ENCODE data around the gene EXOC3L2.
A peak's percentile ranks its signal among the peaks of the same experiment; 100 is the strongest.

The EXOC3L2 gene

DNA sequence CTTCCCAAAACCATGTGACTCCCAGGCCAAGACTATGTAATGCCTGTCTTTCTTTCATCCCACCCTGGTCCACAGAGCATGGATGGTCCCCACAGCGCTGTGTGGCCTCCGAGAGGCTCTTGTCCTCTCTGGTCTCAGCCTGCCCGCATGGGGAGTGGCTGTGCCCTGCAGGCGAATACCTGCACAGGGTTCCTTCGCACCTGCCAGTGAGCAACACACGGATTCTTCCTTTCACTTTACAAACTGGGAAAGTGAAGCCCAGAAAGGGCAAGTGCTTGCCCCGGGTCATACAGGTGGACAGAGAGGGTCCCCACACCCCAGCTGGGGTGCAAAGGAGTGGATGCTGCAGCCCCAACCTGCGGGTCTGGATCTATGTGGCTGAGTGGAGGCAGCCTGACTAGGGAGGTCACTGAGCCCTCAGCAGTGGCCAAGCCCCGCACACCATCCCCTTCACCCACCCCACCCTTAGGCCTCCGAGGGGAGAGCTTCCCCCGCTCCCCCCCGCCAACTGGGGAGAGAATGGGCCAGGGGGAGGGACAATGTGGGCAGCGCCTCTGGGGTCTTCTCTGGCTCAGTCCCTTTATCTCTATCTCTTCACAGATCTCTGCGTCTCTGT is 5.1 kb upstream of the EXOC3L2 start:
- no peak overlapping the region for H3K27ac ChIP-seq (ENCODE audit: low read depth, low read length, poor library complexity, severe bottlenecking)
- H3K9ac ChIP-seq (ENCODE audit: low read length) = peak overlapping the region; percentile 53
- TF ChIP-seq, protein P1, sequence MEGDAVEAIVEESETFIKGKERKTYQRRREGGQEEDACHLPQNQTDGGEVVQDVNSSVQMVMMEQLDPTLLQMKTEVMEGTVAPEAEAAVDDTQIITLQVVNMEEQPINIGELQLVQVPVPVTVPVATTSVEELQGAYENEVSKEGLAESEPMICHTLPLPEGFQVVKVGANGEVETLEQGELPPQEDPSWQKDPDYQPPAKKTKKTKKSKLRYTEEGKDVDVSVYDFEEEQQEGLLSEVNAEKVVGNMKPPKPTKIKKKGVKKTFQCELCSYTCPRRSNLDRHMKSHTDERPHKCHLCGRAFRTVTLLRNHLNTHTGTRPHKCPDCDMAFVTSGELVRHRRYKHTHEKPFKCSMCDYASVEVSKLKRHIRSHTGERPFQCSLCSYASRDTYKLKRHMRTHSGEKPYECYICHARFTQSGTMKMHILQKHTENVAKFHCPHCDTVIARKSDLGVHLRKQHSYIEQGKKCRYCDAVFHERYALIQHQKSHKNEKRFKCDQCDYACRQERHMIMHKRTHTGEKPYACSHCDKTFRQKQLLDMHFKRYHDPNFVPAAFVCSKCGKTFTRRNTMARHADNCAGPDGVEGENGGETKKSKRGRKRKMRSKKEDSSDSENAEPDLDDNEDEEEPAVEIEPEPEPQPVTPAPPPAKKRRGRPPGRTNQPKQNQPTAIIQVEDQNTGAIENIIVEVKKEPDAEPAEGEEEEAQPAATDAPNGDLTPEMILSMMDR (IDR thresholded peaks at IDR 0.05; ENCODE audit: low read length) = no peak
- TF ChIP-seq EZH2 (IDR thresholded peaks at IDR 0.05; ENCODE audit: borderline replicate concordance, low read length) = no peak

DNA sequence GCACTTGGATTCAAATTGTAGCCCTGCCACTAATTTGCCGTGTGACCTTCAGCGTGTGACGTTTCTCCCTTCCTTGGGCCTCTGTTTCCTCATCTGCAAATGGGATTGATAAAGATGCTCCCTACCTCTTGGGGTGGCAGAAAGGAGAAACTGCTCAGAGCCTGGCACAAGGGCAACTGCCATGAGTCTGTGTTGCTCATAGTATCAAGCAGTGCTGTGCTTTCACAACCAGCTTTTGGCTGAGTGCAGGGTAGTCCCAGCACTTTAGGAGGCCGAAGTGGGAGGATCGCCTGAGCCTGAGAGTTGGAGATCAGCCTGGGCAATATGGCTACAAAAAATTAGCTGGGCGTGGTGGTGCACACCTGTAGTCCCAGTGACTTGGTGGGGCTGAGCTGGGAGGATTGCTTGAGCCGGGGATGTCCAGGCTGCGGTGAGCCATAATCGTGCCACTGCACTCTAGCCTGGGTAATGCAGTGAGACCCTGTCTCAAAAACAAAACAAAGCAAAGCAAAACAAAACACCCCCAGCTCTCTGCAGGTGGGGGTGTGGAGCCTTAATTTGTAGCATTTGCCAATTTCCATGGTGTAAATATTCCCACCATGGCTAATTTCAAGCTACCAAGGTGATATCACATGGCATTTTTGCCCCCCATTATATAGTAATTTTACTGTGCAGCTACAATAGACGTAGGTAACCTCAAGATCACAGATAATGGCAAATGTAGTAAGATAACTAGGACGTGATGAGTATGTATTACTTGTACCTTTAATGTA is 4.2 kb upstream of the EXOC3L2 start:
- Histone ChIP-seq H3K9ac (ENCODE audit: low read length) (no peak overlapping the region), H3K9me3 (ENCODE audit: low read length) (no peaks in the 10 kb centered on the region), H3K4me1 (ENCODE audit: insufficient read depth, low read length, severe bottlenecking) (peaks cover 37% of the 10 kb centered on the region), H4K20me1 (ENCODE audit: insufficient read depth, low read length) (no peaks in the 10 kb centered on the region), H3K9me2 (ENCODE audit: low read depth, low read length) (no peaks in the 10 kb centered on the region), H3K4me2 (ENCODE audit: low read length) (no peak overlapping the region), H3K36me3 (ENCODE audit: insufficient read depth, low read length) (no peaks in the 10 kb centered on the region), H3F3A (ENCODE audit: insufficient read depth, low read length) (no peaks in the 10 kb centered on the region), H3K4me3 (ENCODE audit: low read depth, low read length, poor library complexity, severe bottlenecking) (no peak overlapping the region), H2AFZ (ENCODE audit: low read length) (no peak overlapping the region), H3K27ac (ENCODE audit: low read depth, low read length, poor library complexity, severe bottlenecking) (no peak overlapping the region), H3K79me2 (ENCODE audit: insufficient read depth, low read length) (no peaks in the 10 kb centered on the region), H3K27me3 (ENCODE audit: insufficient read depth, low read length) (peaks cover 8% of the 10 kb centered on the region; the same call in 1 of the 2 replicates)
- TF ChIP-seq, protein P1 (IDR thresholded peaks at IDR 0.05; ENCODE audit: low read length) = no peak
- no peak for TF ChIP-seq EZH2 (IDR thresholded peaks at IDR 0.05; ENCODE audit: borderline replicate concordance, low read length)

More for the DNA sequence above, 5.1 kb upstream of the EXOC3L2 start:
- Histone ChIP-seq H4K20me1 (ENCODE audit: insufficient read depth, low read length) (no peaks in the 10 kb centered on the region), H2AFZ (ENCODE audit: low read length) (peak overlapping the region; percentile 48), H3K4me1 (ENCODE audit: insufficient read depth, low read length, severe bottlenecking) (peaks cover 37% of the 10 kb centered on the region), H3K79me2 (ENCODE audit: insufficient read depth, low read length) (no peaks in the 10 kb centered on the region), H3K4me3 (ENCODE audit: low read depth, low read length, poor library complexity, severe bottlenecking) (peak overlapping the region; percentile 60), H3K36me3 (ENCODE audit: insufficient read depth, low read length) (no peaks in the 10 kb centered on the region), H3K9me2 (ENCODE audit: low read depth, low read length) (no peaks in the 10 kb centered on the region), H3F3A (ENCODE audit: insufficient read depth, low read length) (no peaks in the 10 kb centered on the region), H3K27me3 (ENCODE audit: insufficient read depth, low read length) (peaks cover 3% of the 10 kb centered on the region; the same call in 1 of the 2 replicates), H3K4me2 (ENCODE audit: low read length) (peak overlapping the region; percentile 82), H3K9me3 (ENCODE audit: low read length) (no peaks in the 10 kb centered on the region)

DNA sequence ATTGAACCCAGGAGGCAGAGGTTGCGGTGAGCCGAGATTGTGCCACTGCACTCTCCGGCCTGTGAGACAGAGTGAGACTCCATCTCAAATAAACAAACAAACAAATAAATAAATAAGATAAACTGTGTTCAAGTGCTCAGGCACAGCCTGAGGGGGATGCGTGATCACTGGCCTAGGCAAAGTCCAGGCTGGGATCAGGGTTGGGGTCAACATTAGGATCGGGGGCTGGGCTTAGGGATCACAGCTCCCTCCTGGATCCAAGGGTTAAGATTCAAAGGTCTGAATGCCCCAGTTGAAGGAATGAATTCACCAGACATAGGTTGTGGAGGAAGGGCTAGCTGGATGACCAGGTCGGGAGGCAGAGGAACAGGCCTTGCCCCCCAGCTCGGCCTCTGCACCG is 1.9 kb upstream of the EXOC3L2 start:
- H3K4me3 ChIP-seq (ENCODE audit: low read depth, low read length, poor library complexity, severe bottlenecking) = no peak overlapping the region
- no peak overlapping the region for H3K4me2 ChIP-seq (ENCODE audit: low read length)
- H3K9me3 ChIP-seq (ENCODE audit: low read length) = no peaks in the 10 kb centered on the region
- TF ChIP-seq, protein P1 (IDR thresholded peaks at IDR 0.05; ENCODE audit: low read length) = no peak
- no peak for TF ChIP-seq EZH2 (IDR thresholded peaks at IDR 0.05; ENCODE audit: borderline replicate concordance, low read length)
- no peak overlapping the region for H3K27ac ChIP-seq (ENCODE audit: low read depth, low read length, poor library complexity, severe bottlenecking)
- H3K79me2 ChIP-seq (ENCODE audit: insufficient read depth, low read length) = no peaks in the 10 kb centered on the region
- H2AFZ ChIP-seq (ENCODE audit: low read length) = no peak overlapping the region
- peaks cover 19% of the 10 kb centered on the region for H3K4me1 ChIP-seq (ENCODE audit: insufficient read depth, low read length, severe bottlenecking)
- H3K9me2 ChIP-seq (ENCODE audit: low read depth, low read length) = no peaks in the 10 kb centered on the region
- H3F3A ChIP-seq (ENCODE audit: insufficient read depth, low read length) = no peaks in the 10 kb centered on the region
- H4K20me1 ChIP-seq (ENCODE audit: insufficient read depth, low read length) = no peaks in the 10 kb centered on the region
- no peaks in the 10 kb centered on the region for H3K36me3 ChIP-seq (ENCODE audit: insufficient read depth, low read length)
- peaks cover 8% of the 10 kb centered on the region; the same call in 1 of the 2 replicates for H3K27me3 ChIP-seq (ENCODE audit: insufficient read depth, low read length)
- H3K9ac ChIP-seq (ENCODE audit: low read length) = no peak overlapping the region

All from OCI-LY1 (cell line).